NCI-H2171 treated with DMSO at 0.1 percent for 48 hours (cell line): Measurements from ENCODE around the gene IFNAR1.
"Not testable (repeated sequence)": the region's sequence is repeated elsewhere in the genome, so short reads cannot be mapped to it uniquely, and the experiment has no call there.

Experiments used
- DNase-seq: peaks from one replicate; lab custom pipeline; 2025; lab: John Stamatoyannopoulos, UW

The IFNAR1 gene

GRCh38 chr21:33308586-33309490, 15.9 kb upstream of the IFNAR1 start:
- peak; percentile 97 for DNase-seq

GRCh38 chr21:33309778-33310177, 15.0 kb upstream of the IFNAR1 start:
- DNase-seq = no peak

DNA sequence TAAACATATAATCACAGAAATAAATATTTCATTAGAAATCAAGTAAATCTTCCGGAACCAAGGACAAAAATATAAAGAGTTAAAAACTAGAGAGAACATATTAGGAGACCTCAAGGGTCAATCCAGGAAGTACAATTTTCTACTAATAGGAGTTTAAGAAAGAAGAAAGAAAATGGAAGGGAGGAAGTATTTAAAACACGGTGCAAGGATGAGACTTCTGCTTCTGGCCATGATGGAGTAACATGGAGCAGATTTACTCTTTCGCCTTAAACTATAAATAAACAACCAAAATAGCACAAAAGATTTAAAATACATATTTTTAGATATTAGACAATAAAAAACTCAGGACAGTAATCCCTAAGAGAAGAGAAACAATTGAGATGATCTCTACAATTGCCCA, 12.6 kb upstream of the IFNAR1 start:
- no peak for DNase-seq

DNA sequence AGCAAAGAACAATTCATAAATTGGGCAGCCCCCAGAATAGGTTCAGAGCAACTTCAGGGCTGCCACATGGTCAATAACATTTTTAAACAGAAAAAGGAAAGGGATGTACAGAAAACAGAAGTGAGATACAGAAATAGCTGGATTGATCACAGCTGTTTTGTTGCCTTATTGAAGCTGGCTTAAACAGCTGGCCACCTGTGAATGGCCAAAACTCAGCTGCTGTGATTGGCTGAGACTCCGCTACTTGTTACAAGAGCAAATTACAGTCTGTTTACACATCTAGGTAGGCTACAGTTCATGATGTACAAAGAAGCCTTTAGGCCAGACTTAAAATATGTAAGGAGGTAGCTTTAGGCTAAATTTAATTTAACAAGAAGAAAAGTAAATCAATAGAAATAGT, 11.6 kb upstream of the IFNAR1 start:
- no peak for DNase-seq

DNA sequence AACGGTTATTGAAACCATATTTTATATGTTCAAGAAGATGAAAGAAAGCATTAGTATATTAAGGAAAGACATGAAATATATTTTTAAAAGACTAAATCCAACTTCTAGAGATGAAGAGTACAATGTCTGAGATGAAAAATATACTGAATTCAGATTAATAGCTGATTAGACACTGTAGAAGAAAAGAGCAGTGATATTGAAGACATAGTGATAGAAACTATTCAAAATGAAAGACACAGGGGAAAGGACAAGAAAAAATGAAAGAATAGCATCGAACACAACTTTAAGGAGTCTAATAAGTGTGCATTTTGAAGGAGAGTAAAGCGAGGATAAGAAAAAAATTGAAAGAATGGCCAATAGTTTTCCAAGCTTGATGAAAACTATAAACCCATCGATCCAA, 11.2 kb upstream of the IFNAR1 start:
- DNase-seq = no peak

DNA sequence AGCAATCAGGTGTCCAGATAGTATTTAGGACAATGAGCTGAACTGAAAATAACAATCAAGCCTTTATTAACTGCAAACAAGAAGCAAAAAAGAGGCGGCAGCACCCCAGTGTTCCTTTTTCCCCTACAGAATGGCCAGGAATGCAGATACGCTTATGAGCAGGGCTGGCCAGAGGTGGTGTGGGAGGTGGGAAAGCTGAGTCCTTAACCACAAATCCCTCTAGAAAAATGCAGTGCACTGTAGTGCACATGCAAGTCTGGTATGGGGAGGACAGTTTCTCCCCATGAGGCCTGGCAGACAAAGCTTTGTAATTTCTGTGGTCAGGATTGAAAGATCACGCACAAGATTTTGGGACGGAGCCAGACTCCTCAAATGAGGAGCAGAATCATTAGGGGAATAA, 10.7 kb upstream of the IFNAR1 start:
- DNase-seq = no peak

GRCh38 chr21:33315946-33316710, 8.6 kb upstream of the IFNAR1 start:
- DNase-seq = no peak

DNA sequence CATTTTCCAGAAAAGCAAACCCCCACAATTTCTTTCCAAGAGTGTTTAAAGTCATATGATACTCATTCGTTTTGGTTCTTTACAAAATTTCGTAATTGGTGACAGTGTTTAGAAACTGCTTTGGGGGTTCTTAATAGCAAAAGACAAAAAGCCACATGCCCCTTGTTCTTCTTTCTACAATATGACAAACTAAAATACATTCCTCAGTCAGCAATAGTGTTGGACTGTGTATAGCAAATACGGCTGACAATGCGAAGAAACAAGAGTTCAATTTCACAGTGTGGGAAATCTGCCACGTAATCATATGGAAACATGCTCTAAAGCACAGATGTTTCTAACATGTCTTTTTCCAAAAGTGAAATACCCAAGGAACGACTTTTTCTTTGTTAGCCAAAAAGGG, 7.6 kb upstream of the IFNAR1 start:
- DNase-seq = no peak

- no peak for DNase-seq
Observed at GRCh38 chr21:33317786-33318486, 6.8 kb upstream of the IFNAR1 start.

- not testable (repeated sequence) for DNase-seq
Observed at GRCh38 chr21:33321005-33321404, 3.8 kb upstream of the IFNAR1 start.

DNA sequence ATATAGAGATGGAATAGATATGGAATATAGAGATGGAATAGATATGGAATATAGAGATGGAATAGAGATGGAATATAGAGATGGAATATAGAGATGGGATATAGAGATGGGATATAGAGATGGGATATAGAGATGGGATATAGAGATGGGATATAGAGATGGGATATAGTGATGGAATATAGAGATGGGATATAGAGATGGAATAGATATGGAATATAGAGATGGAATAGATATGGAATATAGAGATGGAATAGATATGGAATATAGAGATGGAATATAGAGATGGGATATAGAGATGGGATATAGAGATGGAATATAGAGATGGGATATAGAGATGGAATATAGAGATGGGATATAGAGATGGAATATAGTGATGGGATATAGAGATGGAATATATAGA, 1.2 kb upstream of the IFNAR1 start:
- DNase-seq = not testable (repeated sequence)

GRCh38 chr21:33325222-33326067, 675 bp downstream of the IFNAR1 start:
- DNase-seq = peak; percentile 56

DNA sequence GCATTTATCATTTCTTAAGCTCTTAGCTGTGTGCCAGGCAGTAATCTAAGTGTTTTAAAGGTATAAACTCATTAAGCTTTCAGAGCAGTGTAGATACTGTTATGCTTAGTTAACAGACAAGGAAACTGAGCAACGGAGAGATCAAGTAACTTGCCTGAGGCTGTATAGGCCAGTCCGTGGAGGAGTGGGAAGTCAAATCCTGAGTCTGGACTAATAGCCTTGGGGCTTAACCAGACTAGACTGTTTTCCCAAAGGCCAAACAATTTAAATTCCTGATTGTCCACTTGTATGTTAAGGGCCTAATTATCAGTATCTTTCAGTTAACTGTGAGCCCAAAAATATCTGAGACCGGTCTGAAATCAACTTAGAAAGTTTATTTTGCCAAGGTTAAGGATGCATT, 2.6 kb downstream of the IFNAR1 start:
- DNase-seq = no peak

GRCh38 chr21:33327792-33328433, 3.1 kb downstream of the IFNAR1 start:
- DNase-seq = no peak

- DNase-seq = no peak
Observed at GRCh38 chr21:33330726-33331125, 6.0 kb downstream of the IFNAR1 start.

DNA sequence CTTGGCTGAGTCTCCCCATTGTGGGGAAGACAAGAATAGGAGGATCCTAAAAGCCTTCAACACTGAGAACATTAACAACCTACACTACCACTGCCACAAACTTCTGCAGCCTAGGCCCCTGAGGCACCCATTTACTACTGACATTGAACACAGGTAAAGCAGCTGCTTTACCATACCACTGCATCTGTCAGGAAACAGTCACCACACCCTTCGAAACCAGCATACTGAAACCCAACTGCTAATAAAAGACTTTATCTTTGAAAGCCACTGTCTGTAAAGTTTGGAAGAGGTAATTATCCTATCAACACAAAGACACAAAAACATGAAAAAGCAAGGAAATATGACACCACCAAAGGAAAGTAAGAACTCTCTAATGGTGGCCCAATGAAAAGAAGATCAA, 7.4 kb downstream of the IFNAR1 start:
- DNase-seq = no peak

- DNase-seq = no peak
Observed at GRCh38 chr21:33334191-33334590, 9.4 kb downstream of the IFNAR1 start.

DNA sequence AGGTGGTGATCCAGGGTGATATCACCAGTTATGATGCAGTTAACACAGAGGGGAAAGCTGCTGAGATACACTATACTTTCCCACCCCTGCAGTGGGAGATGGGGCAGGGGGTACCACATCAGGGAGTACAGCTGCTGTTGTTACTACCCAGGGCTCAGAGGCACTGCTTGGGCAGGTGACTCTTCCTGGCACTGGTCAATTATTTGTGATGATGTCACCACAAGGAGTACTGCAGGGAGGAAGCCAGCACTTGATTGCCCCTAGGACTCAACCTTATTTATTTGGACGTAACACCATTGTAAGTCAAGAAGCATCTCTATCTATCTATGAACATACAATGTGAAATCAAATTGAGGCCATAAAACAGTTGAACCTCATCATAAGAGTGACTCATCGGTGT, 10.1 kb downstream of the IFNAR1 start:
- no peak for DNase-seq

- DNase-seq = no peak
Observed at GRCh38 chr21:33339135-33339534, 14.4 kb downstream of the IFNAR1 start.

DNA sequence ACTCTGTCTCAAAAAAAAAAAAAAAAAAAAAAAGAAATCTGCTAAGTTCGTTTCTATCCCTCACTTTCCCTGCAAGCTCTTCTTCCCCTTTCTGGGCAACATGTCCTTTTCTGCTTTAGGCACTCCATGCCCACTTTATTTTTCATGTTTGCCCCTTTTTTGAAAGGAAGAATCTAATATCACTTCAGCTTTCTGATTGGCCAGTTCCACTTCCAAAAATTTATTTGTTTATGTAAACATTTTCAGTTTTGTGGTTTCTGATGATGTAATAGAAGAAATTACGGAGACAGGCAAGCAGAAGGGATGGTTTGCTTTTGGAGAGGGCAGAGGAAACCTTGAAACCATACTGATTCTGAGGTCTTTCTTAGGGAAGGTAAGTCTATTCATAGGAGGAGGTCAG, 15.1 kb downstream of the IFNAR1 start:
- DNase-seq = no peak

GRCh38 chr21:33345751-33346238, 21.0 kb downstream of the IFNAR1 start:
- no peak for DNase-seq
